Hepatocyte (in vitro differentiated cells): ENCODE measurements around the gene CTNNA1.

Source experiments
- CTCF ChIP-seq: fragments of 200-600 bp; sonication (generic); IDR thresholded peaks from 2 replicates; pipeline ENCODE4 v1.5.1; 2016; ENCODE audit warnings: antibody characterized with exemption, mild to moderate bottlenecking; ENCODE audit not compliant: poor library complexity
- EZH2 ChIP-seq: fragments of 200-600 bp; sonication (generic); IDR thresholded peaks from 2 replicates; pipeline ENCODE4 v1.6.1; 2016; ENCODE audit warnings: antibody characterized with exemption, mild to moderate bottlenecking, borderline replicate concordance
- EZH2phosphoT487 ChIP-seq: fragments of 200-600 bp; sonication (generic); IDR thresholded peaks from one replicate; pipeline ENCODE4 v1.6.1; 2018; ENCODE audit warnings: antibody characterized with exemption, mild to moderate bottlenecking, low read depth, moderate library complexity; ENCODE audit not compliant: unreplicated experiment, severe bottlenecking

GRCh38 chr5:138809391-138809790 lies 56.2 kb downstream of the CTNNA1 start:
- TF ChIP-seq CTCF, result no peak
- no peak for TF ChIP-seq EZH2
- TF ChIP-seq EZH2phosphoT487, result no peak
